OCI-LY1 (cell line): ENCODE data around the gene DCUN1D1.

ENCODE experiments used
- H2AFZ ChIP-seq: fragments of 200-600 bp; sonication (generic), shearing (Covaris generic); 2 replicates; pipeline ENCODE4 v1.6.0; 2014; ENCODE audit warnings: antibody characterized with exemption, mild to moderate bottlenecking, low read length
- H3F3A ChIP-seq: fragments of 200-600 bp; sonication (generic), shearing (Covaris generic); 2 replicates; pipeline ENCODE4 v1.6.0; 2014; ENCODE audit warnings: mild to moderate bottlenecking, antibody characterized with exemption, low read length, moderate library complexity; ENCODE audit not compliant: insufficient read depth
- H3K27ac ChIP-seq: fragments of 200-600 bp; sonication (generic); 2 replicates; pipeline ENCODE4 v1.5.1; 2014; ENCODE audit warnings: low read length, mixed run types, mild to moderate bottlenecking, low read depth; ENCODE audit not compliant: poor library complexity, severe bottlenecking
- H3K27me3 ChIP-seq: fragments of 200-600 bp; sonication (generic); 2 replicates; pipeline ENCODE4 v1.6.0; 2014; ENCODE audit warnings: antibody characterized with exemption, mild to moderate bottlenecking, low read length, moderate library complexity; ENCODE audit not compliant: insufficient read depth
- H3K36me3 ChIP-seq: fragments of 200-600 bp; sonication (generic); 2 replicates; pipeline ENCODE4 v1.6.1; 2014; ENCODE audit warnings: mild to moderate bottlenecking, antibody characterized with exemption, low read length, moderate library complexity, mixed read lengths; ENCODE audit not compliant: insufficient read depth
- H3K4me1 ChIP-seq: fragments of 200-600 bp; sonication (generic); 2 replicates; pipeline ENCODE4 v1.5.1; 2014; ENCODE audit warnings: mild to moderate bottlenecking, low read length, moderate library complexity; ENCODE audit not compliant: insufficient read depth, severe bottlenecking
- H3K4me2 ChIP-seq: fragments of 200-600 bp; sonication (generic), shearing (Covaris generic); 2 replicates; pipeline ENCODE4 v1.6.1; 2014; ENCODE audit warnings: low read length
- H3K4me3 ChIP-seq: fragments of 200-600 bp; sonication (generic); 2 replicates; pipeline ENCODE4 v1.5.1; 2014; ENCODE audit warnings: low read length, low read depth, mild to moderate bottlenecking, mixed read lengths; ENCODE audit not compliant: poor library complexity, severe bottlenecking
- H3K79me2 ChIP-seq: fragments of 200-600 bp; shearing (Covaris generic); 2 replicates; pipeline ENCODE4 v1.6.1; 2016; ENCODE audit warnings: mixed run types, low read length, mixed read lengths; ENCODE audit not compliant: insufficient read depth
- H3K9ac ChIP-seq: fragments of 200-600 bp; sonication (generic), shearing (Covaris generic); 2 replicates; pipeline ENCODE4 v1.6.1; 2014; ENCODE audit warnings: mild to moderate bottlenecking, low read length, mixed read lengths
- H3K9me2 ChIP-seq: fragments of 200-600 bp; sonication (generic), shearing (Covaris generic); 2 replicates; pipeline ENCODE4 v1.6.1; 2014; ENCODE audit warnings: low read depth, mild to moderate bottlenecking, low read length, mixed read lengths
- H3K9me3 ChIP-seq: fragments of 200-600 bp; shearing (Covaris generic); 2 replicates; pipeline ENCODE4 v1.6.1; 2014; ENCODE audit warnings: low read length, mixed read lengths
- H4K20me1 ChIP-seq: fragments of 200-600 bp; sonication (generic), shearing (Covaris generic); 2 replicates; pipeline ENCODE4 v1.6.0; 2016; ENCODE audit warnings: mild to moderate bottlenecking, low read length; ENCODE audit not compliant: insufficient read depth
- CTCF ChIP-seq: fragments of 200-600 bp; sonication (generic), shearing (Covaris generic); IDR thresholded peaks from 2 replicates; pipeline ENCODE4 v1.5.1; 2017; ENCODE audit warnings: mild to moderate bottlenecking, antibody characterized with exemption, low read length, moderate library complexity, mixed read lengths
- EZH2 ChIP-seq: fragments of 200-600 bp; sonication (generic), shearing (Covaris generic); IDR thresholded peaks from 2 replicates; pipeline ENCODE4 v1.8.0; 2017; ENCODE audit warnings: borderline replicate concordance, mixed run types, mild to moderate bottlenecking, antibody characterized with exemption, low read length, moderate library complexity, mixed read lengths

DCUN1D1 gene

GRCh38 chr3:182906036-182906435 lies 74.3 kb downstream of the DCUN1D1 start:
- TF ChIP-seq EZH2: no peak
- no peak for TF ChIP-seq CTCF
- no peak overlapping the region for H3K4me2 ChIP-seq

GRCh38 chr3:182905623-182906022 lies 74.7 kb downstream of the DCUN1D1 start:
- no peak overlapping the region for H3K4me3 ChIP-seq
- no peaks in the 10 kb centered on the region for H3K9me2 ChIP-seq
- H3K27me3 ChIP-seq: no peaks in the 10 kb centered on the region
- no peak overlapping the region for H3K4me2 ChIP-seq
- H3K79me2 ChIP-seq: no peaks in the 10 kb centered on the region
- TF ChIP-seq CTCF (no peak), EZH2 (no peak)
- H2AFZ ChIP-seq: no peak overlapping the region
- H3K36me3 ChIP-seq: peaks cover 32% of the 10 kb centered on the region; the same call in 1 of the 2 replicates
- H3K9ac ChIP-seq: no peak overlapping the region
- no peaks in the 10 kb centered on the region for H4K20me1 ChIP-seq
- H3F3A ChIP-seq: peaks cover 4% of the 10 kb centered on the region; the same call in 1 of the 2 replicates
- H3K27ac ChIP-seq: no peak overlapping the region
- no peaks in the 10 kb centered on the region for H3K9me3 ChIP-seq
- H3K4me1 ChIP-seq: no peaks in the 10 kb centered on the region

More at GRCh38 chr3:182906036-182906435, 74.3 kb downstream of the DCUN1D1 start:
- H3K79me2 ChIP-seq: no peaks in the 10 kb centered on the region
- H3K9ac ChIP-seq: no peak overlapping the region
- no peaks in the 10 kb centered on the region for H3K9me2 ChIP-seq
- no peak overlapping the region for H2AFZ ChIP-seq
- no peaks in the 10 kb centered on the region for H3K4me1 ChIP-seq
- H3K9me3 ChIP-seq: no peaks in the 10 kb centered on the region
- peaks cover 32% of the 10 kb centered on the region; the same call in 1 of the 2 replicates for H3K36me3 ChIP-seq
- no peaks in the 10 kb centered on the region for H3K27me3 ChIP-seq
- H3F3A ChIP-seq: peaks cover 4% of the 10 kb centered on the region; the same call in 1 of the 2 replicates
- no peaks in the 10 kb centered on the region for H4K20me1 ChIP-seq
- no peak overlapping the region for H3K4me3 ChIP-seq
- H3K27ac ChIP-seq: no peak overlapping the region

- Histone ChIP-seq H3F3A (peaks cover 4% of the 10 kb centered on the region; the same call in 1 of the 2 replicates), H3K9me2 (no peaks in the 10 kb centered on the region), H3K4me1 (no peaks in the 10 kb centered on the region), H2AFZ (no peak overlapping the region), H3K4me3 (no peak overlapping the region), H3K27ac (no peak overlapping the region), H3K79me2 (no peaks in the 10 kb centered on the region), H3K4me2 (no peak overlapping the region), H4K20me1 (no peaks in the 10 kb centered on the region), H3K36me3 (peaks cover 41% of the 10 kb centered on the region; the same call in 1 of the 2 replicates), H3K9ac (no peak overlapping the region), H3K9me3 (no peaks in the 10 kb centered on the region), H3K27me3 (no peaks in the 10 kb centered on the region)
- TF ChIP-seq CTCF: no peak
- no peak for TF ChIP-seq EZH2
Observed at GRCh38 chr3:182904164-182904563, 76.2 kb downstream of the DCUN1D1 start.
